Measurements from ENCODE around the gene SAP30L. TPM values are rescaled to one million over a fixed set of nuclear protein-coding genes. Genes with fewer than 3 reads are reported as not detected.

SAP30L gene, protein sequence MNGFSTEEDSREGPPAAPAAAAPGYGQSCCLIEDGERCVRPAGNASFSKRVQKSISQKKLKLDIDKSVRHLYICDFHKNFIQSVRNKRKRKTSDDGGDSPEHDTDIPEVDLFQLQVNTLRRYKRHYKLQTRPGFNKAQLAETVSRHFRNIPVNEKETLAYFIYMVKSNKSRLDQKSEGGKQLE
- total RNA-seq (2022; extraction: Qiagen RNA extraction): 29.0 to 35.0 TPM (median 31.5 TPM) in 5 replicates

DNA sequence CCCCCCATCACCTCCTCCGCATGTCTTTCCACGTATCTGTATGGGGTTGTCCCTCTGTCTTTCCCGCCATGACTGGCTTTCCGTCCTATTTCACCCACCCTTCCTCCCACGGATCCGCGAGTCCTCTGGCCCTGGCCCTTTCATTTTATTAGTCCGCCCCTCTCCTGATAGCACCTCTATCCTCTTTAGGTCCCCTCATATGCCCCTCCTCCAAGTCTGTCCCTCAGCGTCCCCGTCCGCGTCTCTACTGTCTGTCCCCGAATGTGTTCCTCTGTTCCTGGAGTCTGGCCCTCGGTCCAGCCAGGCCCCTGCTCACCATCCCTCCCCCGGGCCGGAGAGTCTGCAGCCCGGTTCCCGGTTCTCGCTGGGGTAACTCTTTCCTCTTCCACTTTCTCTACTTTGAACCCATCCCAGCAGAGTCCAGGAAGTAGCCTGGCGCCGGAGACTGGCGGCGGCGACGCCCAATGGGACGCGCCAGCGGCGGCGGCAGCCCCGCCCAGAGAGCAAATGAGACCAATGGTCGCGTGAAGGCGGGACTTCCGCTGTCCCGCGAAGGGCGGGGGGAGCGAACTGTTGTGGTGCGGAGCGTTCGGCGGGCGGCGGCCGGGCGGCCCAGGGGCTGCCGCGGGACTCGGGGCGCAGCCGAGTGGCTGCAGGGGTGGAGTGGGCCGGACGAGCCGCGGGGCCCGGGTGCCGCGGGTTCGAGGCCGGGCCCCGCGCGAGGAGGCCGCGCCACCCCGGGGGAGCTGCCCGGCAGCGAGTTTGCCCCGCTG is at the start of gene SAP30L:
Gene SAP30L (plus strand): TSS at position 576 of the 773 bp plus-strand sequence. CDS start 608 bp downstream, outside the sequence.

DNA sequence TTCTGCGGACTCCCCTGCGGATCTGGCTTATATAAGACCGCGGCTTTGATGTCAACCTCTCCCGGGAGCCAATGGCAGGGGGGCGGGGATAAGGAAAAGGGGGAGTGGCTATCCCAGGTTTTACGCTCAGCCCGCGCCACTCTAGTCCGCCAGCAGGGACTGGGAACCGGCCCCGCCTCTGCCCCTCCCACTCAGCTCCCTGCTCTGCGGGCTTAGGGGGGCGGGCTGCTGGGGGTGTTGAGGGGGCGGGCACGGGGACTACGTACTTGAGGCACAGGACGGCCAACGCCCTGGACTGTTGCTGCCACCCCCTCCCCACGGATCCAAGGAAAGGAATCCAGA is 32.4 kb downstream of the SAP30L start, which contains the start of gene HAND1:
Gene HAND1 (minus strand): TSS at position 4 of the 342 bp plus-strand sequence. CDS start 219 bp downstream, outside the sequence.

Other genes with a start within 250 kb of the SAP30L start
- 0.14 to 0.43 TPM (median 0.37 TPM) in 5 replicates for gene HAND1, start 32.2 kb downstream of the SAP30L start, total RNA-seq (2022; extraction: Qiagen RNA extraction)